HG03575 (cell line): ENCODE measurements around the gene LRCH1.

ENCODE experiments used
- ATAC-seq: cut with Tn5 transposase; IDR thresholded peaks from one replicate; pipeline ENCODE4 v1.9.1; 2021; ENCODE audit not compliant: unreplicated experiment, insufficient number of reproducible peaks, low FRiP score; ENCODE audit errors: extremely low read depth

LRCH1 gene

GRCh38 chr13:46667687-46668281 is 114.8 kb downstream of the LRCH1 start:
- ATAC-seq, result no peak

- no peak for ATAC-seq
Observed at GRCh38 chr13:46668302-46668720, 115.3 kb downstream of the LRCH1 start.

- no peak for ATAC-seq
Observed at GRCh38 chr13:46668931-46669525, 116.1 kb downstream of the LRCH1 start.

- ATAC-seq, result no peak
Observed at GRCh38 chr13:46672338-46673090, 119.5 kb downstream of the LRCH1 start.

- ATAC-seq, result no peak
Observed at GRCh38 chr13:46675016-46675415, 122.0 kb downstream of the LRCH1 start.

- no peak for ATAC-seq
Observed at GRCh38 chr13:46676378-46676725, 123.4 kb downstream of the LRCH1 start.

- peak; percentile 49 for ATAC-seq
Observed at GRCh38 chr13:46679369-46680120, 126.6 kb downstream of the LRCH1 start.

GRCh38 chr13:46682015-46682414 is 129.0 kb downstream of the LRCH1 start:
- no peak for ATAC-seq

- no peak for ATAC-seq
Observed at GRCh38 chr13:46682707-46683106, 129.7 kb downstream of the LRCH1 start.

- ATAC-seq, result no peak
Observed at GRCh38 chr13:46683676-46684260, 130.8 kb downstream of the LRCH1 start.

GRCh38 chr13:46684287-46685001 is 131.5 kb downstream of the LRCH1 start:
- ATAC-seq, result no peak

GRCh38 chr13:46685006-46685730 is 132.2 kb downstream of the LRCH1 start:
- no peak for ATAC-seq

- ATAC-seq, result no peak
Observed at GRCh38 chr13:46686171-46686570, 133.2 kb downstream of the LRCH1 start.

GRCh38 chr13:46687810-46688209 is 134.8 kb downstream of the LRCH1 start:
- no peak for ATAC-seq

GRCh38 chr13:46688306-46688705 is 135.3 kb downstream of the LRCH1 start:
- no peak for ATAC-seq

GRCh38 chr13:46698014-46698413 is 145.0 kb downstream of the LRCH1 start:
- ATAC-seq, result no peak

- ATAC-seq, result no peak
Observed at GRCh38 chr13:46698910-46699460, 146.0 kb downstream of the LRCH1 start.

- ATAC-seq, result no peak
Observed at GRCh38 chr13:46712524-46712923, 159.6 kb downstream of the LRCH1 start.
